HepG2 (cell line): ENCODE data around the gene PKP4. TPM values are rescaled to one million over a fixed set of nuclear protein-coding genes. Genes with fewer than 3 reads are reported as not detected.

Experiments used
- ATAC-seq: fragments of 200-7000 bp; cut with Tn5 transposase; 3 replicates; pipeline ENCODE4 v1.9.1; 2020; ENCODE audit warnings: mild to moderate bottlenecking, moderate library complexity
- BruUV-seq: library from RNA; stranded (reverse); fragments of 400-500 nt; replicated peaks from 2 replicates; lab custom pipeline; 2021; lab: Mats Ljungman, UMichigan
- CTCF ChIA-PET: fragments of 300-600 bp; formaldehyde crosslinking; extraction: SDS; loops from one replicate; lab custom pipeline; 2021; ENCODE audit warnings: low total read pairs, inconsistent platforms, low intra/inter-chr PET ratio; lab: Yijun Ruan, JAX
- POLR2A ChIA-PET: fragments of 350-600 bp; sonication (Branson Sonifier 250); formaldehyde crosslinking; loops from one replicate; lab custom pipeline; 2020; ENCODE audit warnings: antibody characterized with exemption, inconsistent platforms; lab: Yijun Ruan, JAX
- DNase-seq: peaks from one replicate; pipeline ENCODE4 v3.0.0-alpha.2; 2015; ENCODE audit warnings: low spot score
- FAIRE-seq: peaks from 3 replicates; lab custom pipeline; 2011; peaks lifted over from hg19 to GRCh38; lab: Jason Lieb, UNC
- H2AFZ ChIP-seq: one replicate; pipeline ENCODE4 v1.6.1; 2011; ENCODE audit warnings: low read length, inconsistent platforms
- H3K27ac ChIP-seq: fragments of 300-600 bp; 3 replicates; pipeline ENCODE4 v1.8.0; 2011; ENCODE audit warnings: mixed run types, mild to moderate bottlenecking, mixed read lengths, low read length, inconsistent platforms; ENCODE audit not compliant: insufficient read depth; ENCODE audit errors: extremely low read length
- H3K27me3 ChIP-seq, 2 experiments: fragments of 200-600 bp in 1 of 2; 2 replicates in 1 of 2; 3 replicates in 1 of 2; pipeline versions ENCODE4 v1.6.0 to v1.8.0; 2011; ENCODE audit warnings: low read length in 2 of 2, mild to moderate bottlenecking in 2 of 2, moderate library complexity in 2 of 2, inconsistent platforms in 1 of 2; ENCODE audit not compliant: insufficient read depth in 2 of 2, control insufficient read depth in 1 of 2
- H3K36me3 ChIP-seq, 2 experiments: fragments of 200-600 bp in 1 of 2; replicated peaks in 1 of 2; 2 replicates in 1 of 2; 3 replicates in 1 of 2; pipeline versions ENCODE4 v1.5.1 to v1.8.0; 2011; ENCODE audit warnings: low read length in 2 of 2, inconsistent platforms in 1 of 2; ENCODE audit not compliant: insufficient read depth in 2 of 2, control insufficient read depth in 1 of 2
- H3K4me1 ChIP-seq: 2 replicates; pipeline ENCODE4 v1.5.1; 2012; ENCODE audit warnings: low read length, inconsistent platforms; ENCODE audit not compliant: insufficient read depth
- H3K4me2 ChIP-seq: 2 replicates; pipeline ENCODE4 v1.6.0; 2011; ENCODE audit warnings: low read depth, low read length, inconsistent platforms
- H3K4me3 ChIP-seq, 3 experiments: fragments of 200-600 bp in 1 of 3; sonication (generic), shearing (Covaris generic) in 1 of 3; replicated peaks in 1 of 3; 2 replicates each; pipeline ENCODE4 v1.5.1; 2011 to 2016; ENCODE audit warnings: low read length in 3 of 3, inconsistent platforms in 2 of 3, low read depth in 2 of 3, mild to moderate bottlenecking in 2 of 3, control low read depth in 1 of 3, mixed read lengths in 1 of 3; ENCODE audit not compliant: insufficient read depth in 1 of 3
- H3K79me2 ChIP-seq: one replicate; pipeline ENCODE4 v1.6.1; 2011; ENCODE audit warnings: low read length, inconsistent platforms; ENCODE audit not compliant: insufficient read depth
- H3K9ac ChIP-seq: 2 replicates; pipeline ENCODE4 v1.6.0; 2011; ENCODE audit warnings: mild to moderate bottlenecking, low read depth, low read length, inconsistent platforms; ENCODE audit not compliant: insufficient read depth
- H3K9me3 ChIP-seq: 2 replicates; pipeline ENCODE4 v1.5.1; 2012; ENCODE audit warnings: mild to moderate bottlenecking, low read length
- H4K20me1 ChIP-seq: 2 replicates; pipeline ENCODE4 v1.6.0; 2011; ENCODE audit warnings: inconsistent platforms, mild to moderate bottlenecking, low read length, moderate library complexity; ENCODE audit not compliant: insufficient read depth
- CEBPG ChIP-seq: IDR thresholded peaks from 2 replicates; pipeline ENCODE4 v1.6.1; 2016
- ELF3 ChIP-seq: IDR thresholded peaks from 2 replicates; pipeline ENCODE4 v1.6.1; 2016; ENCODE audit warnings: missing genetic modification reagents, missing compliant biosample characterization
- FOXK2 ChIP-seq: fragments of 450-650 bp; IDR thresholded peaks from 2 replicates; pipeline ENCODE4 v1.6.1; 2016
- HOMEZ ChIP-seq: IDR thresholded peaks from 2 replicates; pipeline ENCODE4 v1.6.1; 2016; ENCODE audit warnings: low read depth
- KDM3A ChIP-seq: IDR thresholded peaks from 2 replicates; pipeline ENCODE4 v1.6.1; 2018; ENCODE audit warnings: low read depth, missing compliant biosample characterization
- MIER2 ChIP-seq: IDR thresholded peaks from 2 replicates; pipeline ENCODE4 v1.6.1; 2016; ENCODE audit warnings: missing biosample characterization, missing genetic modification reagents
- MLX ChIP-seq: IDR thresholded peaks from 2 replicates; pipeline ENCODE4 v1.6.1; 2016
- MTERF4 ChIP-seq: sonication (generic); formaldehyde crosslinking; IDR thresholded peaks from 2 replicates; pipeline ENCODE4 v1.8.0; 2023; ENCODE audit warnings: mild to moderate bottlenecking, missing genetic modification reagents
- ZSCAN22 ChIP-seq: sonication (generic); formaldehyde crosslinking; IDR thresholded peaks from 2 replicates; pipeline ENCODE4 v1.4.0; 2020; ENCODE audit warnings: mild to moderate bottlenecking, missing genetic modification reagents
- ZZZ3 ChIP-seq: sonication (generic); formaldehyde crosslinking; IDR thresholded peaks from 2 replicates; pipeline ENCODE4 v1.4.0; 2020; ENCODE audit warnings: missing genetic modification reagents, mild to moderate bottlenecking, borderline replicate concordance
- WGBS: methylation state at CpG from one replicate; pipeline ENCODE4 v1.1.6; 2017; ENCODE audit warnings: low lambda C conversion rate; 5-methylcytosine and 5-hydroxymethylcytosine counted together
- in situ Hi-C: cut with HindIII; loops from 2 replicates; pipeline ENCODE4 v1.10.0; 2017; ENCODE audit warnings: low pct_unique_long_range_greater_than_20kb; ENCODE audit not compliant: extremely low pct_ligation_motif_present
- intact Hi-C: fragments of 100-400 bp; cut with micrococcal nuclease; formaldehyde crosslinking; loops from one replicate; pipeline ENCODE4 v1.10.0; 2022; ENCODE audit not compliant: unreplicated experiment
- polyA plus RNA-seq, 8 experiments: library from polyadenylated mRNA; depleted of rRNA in 3 of 8; stranded (reverse) in 7 of 8; unstranded in 1 of 8; fragments of >200 nt; fragmentation: Illumina TruSeq in 4 of 8; extraction: Trizol in 4 of 8; gene quantifications; 2 replicates each; pipeline versions ENCODE4 v1.2.1 to v1.2.3, GENCODE V29; 2011 to 2016; ENCODE audit warnings: low read depth in 4 of 8, missing spikeins in 1 of 8, mixed read lengths in 1 of 8; ENCODE audit not compliant: insufficient read depth in 1 of 8
- total RNA-seq, 5 experiments: library from RNA; depleted of rRNA; stranded (reverse); fragments of >200 nt; fragmentation: Illumina TruSeq; extraction: Trizol; gene quantifications; 2 replicates each; pipeline ENCODE4 v1.2.3, GENCODE V29; 2016; ENCODE audit warnings: low read depth in 1 of 5

Gene PKP4
- total and polyA plus RNA-seq, 2 of the 13 experiments (the other 11 are each of a cell fraction or from before 2014, with no cell fraction given), result 80.9 to 90.5 TPM

DNA sequence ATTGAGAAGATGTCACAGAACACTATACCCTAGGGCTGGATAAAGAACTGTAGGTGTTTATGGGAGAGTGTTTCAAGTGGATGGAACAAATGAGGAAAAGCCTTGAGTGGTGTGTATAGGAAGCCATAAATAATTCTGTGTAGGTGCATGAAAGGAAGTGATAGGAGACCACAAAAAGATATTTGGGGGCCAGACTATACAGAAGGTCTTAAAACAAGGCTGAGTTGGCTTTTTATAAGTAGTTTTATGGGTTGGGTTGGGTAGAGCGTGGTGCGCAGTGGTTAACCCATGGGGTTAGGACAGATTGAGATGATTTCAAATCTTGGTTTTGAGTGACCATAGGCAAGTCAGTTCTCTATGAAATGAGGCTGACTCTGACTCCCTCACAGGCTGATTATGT lies 110.5 kb downstream of the PKP4 start:
- Histone ChIP-seq H3K4me3 (no peak overlapping the region), H3K9me3 (no peaks in the 10 kb centered on the region), H3K27me3 (no peaks in the 10 kb centered on the region), H4K20me1 (no peaks in the 10 kb centered on the region), H3K4me2 (no peak overlapping the region), H3K9ac (no peak overlapping the region), H3K4me1 (no peaks in the 10 kb centered on the region), H3K27ac (no peak overlapping the region), H3K36me3 (peaks cover 0 to 2% of the 10 kb centered on the region in 2 experiments; a peak in 4 of 5 replicates), H3K79me2 (peaks cover 15% of the 10 kb centered on the region), H2AFZ (no peak overlapping the region)
- in situ Hi-C loops, result no loop called here
- intact Hi-C loops, result no loop called here
- 95% methylated on average over 2 of the region's 2 CpGs for WGBS
- TF ChIP-seq FOXK2 (no peak), KDM3A (CRISPR knock-in tag) (no peak), MIER2 (no peak), ZZZ3 (CRISPR knock-in tag) (no peak), ZSCAN22 (CRISPR knock-in tag) (no peak), CEBPG (no peak), MTERF4 (CRISPR knock-in tag) (no peak), MLX (CRISPR knock-in tag) (no peak), HOMEZ (CRISPR knock-in tag) (no peak), ELF3 (CRISPR knock-in tag) (no peak)
- no peak for FAIRE-seq
- CTCF ChIA-PET, result no interaction called here
- POLR2A ChIA-PET, result no interaction called here
- BruUV-seq, result no TSS peak
- DNase-seq, result no peak
- no peak for ATAC-seq
